ENCODE measurements around the gene CCT7. TPM values are rescaled to one million over a fixed set of nuclear protein-coding genes. Genes with fewer than 3 reads are reported as not detected.

CCT7 gene
- total RNA-seq, 1 experiment from 2014 or later = 637 TPM

DNA sequence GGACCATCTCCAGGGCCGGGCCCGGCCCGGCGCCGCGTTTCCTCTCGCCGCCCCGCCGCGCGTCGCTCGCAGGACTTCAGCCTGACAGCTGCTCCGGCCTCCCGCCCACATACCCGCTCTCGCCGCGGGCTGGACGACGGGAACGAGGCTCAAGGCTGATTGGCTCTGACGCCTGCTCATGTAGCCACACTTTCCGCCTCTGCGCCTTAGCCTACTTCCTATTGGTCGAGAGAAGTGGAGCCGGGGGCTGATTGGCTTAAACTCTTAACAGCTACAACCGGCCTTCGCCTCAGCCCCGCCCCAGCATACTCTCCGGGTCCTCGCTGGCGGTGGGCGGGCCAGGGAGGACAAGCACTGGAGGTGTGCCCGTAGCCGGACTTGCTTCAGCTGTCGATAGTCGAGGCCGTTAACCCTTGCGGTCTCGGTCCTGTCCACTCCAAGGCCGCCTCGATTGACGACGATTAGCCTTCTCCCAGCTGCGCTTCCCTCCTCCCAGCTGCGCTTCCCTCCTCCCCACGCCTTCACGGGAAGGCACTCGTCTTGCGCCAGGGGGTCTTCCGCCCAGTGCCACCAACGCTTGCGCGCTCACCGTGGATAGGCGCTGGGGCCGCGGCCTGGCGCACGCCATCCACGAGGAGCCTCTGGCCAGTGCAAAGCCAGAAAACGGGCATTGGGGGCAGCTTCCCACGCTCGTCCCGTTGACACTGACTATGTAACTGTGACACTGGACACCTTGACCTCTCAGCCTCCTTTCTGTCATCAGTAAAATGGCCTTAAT, 765 bp upstream of the CCT7 start, which contains the start of gene PRADC1 (continued):
- TF ChIP-seq SIN3A (IDR thresholded peaks at IDR 0.05; ENCODE audit: low read depth) (peak; percentile 10; the same call in 1 of the 2 replicates), RAD21 (IDR thresholded peaks at IDR 0.05; ENCODE audit: low read depth) (no peak), CEBPB (IDR thresholded peaks at IDR 0.05; ENCODE audit: low read depth) (no peak), TCF7L2 (IDR thresholded peaks at IDR 0.05; ENCODE audit: borderline replicate concordance, extremely low read depth, insufficient read depth, insufficient read length) (peak; percentile 21)

DNA sequence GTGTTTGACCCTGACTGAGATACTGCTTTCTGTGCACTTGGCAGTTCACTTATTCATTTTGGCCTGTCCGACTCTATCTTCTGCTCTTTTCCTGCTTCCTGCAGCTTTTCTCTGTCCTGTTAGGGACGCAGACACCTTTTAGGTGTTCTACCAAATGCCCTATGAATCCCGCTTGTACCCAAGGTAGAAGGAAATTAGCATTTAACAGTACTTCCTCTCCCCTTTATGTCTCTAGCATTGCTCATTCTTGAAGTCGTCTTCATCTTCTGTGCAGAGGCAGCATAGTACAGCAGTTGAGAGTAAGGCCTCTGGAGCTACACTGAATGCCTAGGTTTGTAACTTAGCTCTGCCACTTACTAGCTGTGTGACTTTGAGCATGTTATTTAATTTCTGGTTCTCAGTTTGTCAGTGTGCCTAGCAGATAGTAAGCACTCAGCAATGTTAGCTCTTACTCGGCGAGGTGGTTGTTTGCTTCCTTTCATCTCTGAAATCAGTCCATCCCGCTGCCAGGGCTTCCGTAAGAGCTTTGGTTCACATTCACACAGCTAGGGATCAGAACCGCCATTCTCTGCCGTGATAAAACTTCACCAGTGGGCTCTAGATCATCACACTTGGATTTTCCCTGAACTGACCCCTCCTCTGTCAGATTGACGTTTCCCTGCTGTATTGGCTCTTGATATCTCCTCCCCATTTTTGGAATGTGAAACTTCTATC, 1.4 kb downstream of the CCT7 start:
- ChIA-PET POLR2A (no interaction called here), RAD21 (ENCODE audit: low non-redundant PET in 1 of 2, low total read pairs in 2 of 2, uncharacterized antibody in 2 of 2, unreplicated experiment in 2 of 2) (no interaction called here), CTCF (no interaction called here)
- DNase-seq (ENCODE audit: low read depth, low spot score) (no peak), ATAC-seq (no peak)
- intact Hi-C loops (cut with micrococcal nuclease) = loop anchor here (10.0 kb wide), 1 partner anchor 1219 kb away; the partner anchor contains the start of genes INO80B and WBP1
- BruUV-seq (replicated peaks) = no TSS peak
- peak overlapping the region; percentile 90 to 93 for H3K4me3 ChIP-seq (replicated peaks in 1 of 2; ENCODE audit: low read depth in 1 of 2, low read length in 2 of 2)
- peaks cover 26% of the 10 kb centered on the region; the same call in 1 of the 2 replicates for H4K20me1 ChIP-seq (ENCODE audit: insufficient read depth)
- peaks cover 26 to 39% of the 10 kb centered on the region in 2 experiments for H3K36me3 ChIP-seq (ENCODE audit: control insufficient read depth in 1 of 2, insufficient read depth in 2 of 2, low read length in 2 of 2)
- H3K79me2 ChIP-seq (ENCODE audit: insufficient read depth, low read length) = peaks cover 66% of the 10 kb centered on the region
- no peaks in the 10 kb centered on the region for H3K9me3 ChIP-seq (ENCODE audit: control insufficient read depth in 1 of 2, insufficient read depth in 1 of 2, low read depth in 1 of 2, low read length in 2 of 2)
- peak overlapping the region; percentile 88 for H3K27ac ChIP-seq (ENCODE audit: low read depth, low read length)
- peak overlapping the region; percentile 95 for H3K9ac ChIP-seq (ENCODE audit: low read length)
- no peaks in the 10 kb centered on the region for H3K27me3 ChIP-seq (ENCODE audit: insufficient read depth, low read length)
- H3K4me1 ChIP-seq (ENCODE audit: control insufficient read depth in 1 of 2, insufficient read depth in 2 of 2, low read length in 2 of 2) = peaks cover 10 to 27% of the 10 kb centered on the region in 2 experiments; a peak in 3 of 4 replicates
- no peaks in the 10 kb centered on the region for H3K9me2 ChIP-seq (ENCODE audit: insufficient read depth)
- H2AFZ ChIP-seq (ENCODE audit: low read depth, low read length, poor library complexity, severe bottlenecking) = no peak overlapping the region
- peak overlapping the region; percentile 87 for H3K4me2 ChIP-seq (ENCODE audit: low read length)
- TF ChIP-seq CEBPB (IDR thresholded peaks at IDR 0.05; ENCODE audit: low read depth) (no peak), RAD21 (IDR thresholded peaks at IDR 0.05; ENCODE audit: low read depth) (no peak), CBX3 (IDR thresholded peaks at IDR 0.05; ENCODE audit: low read depth) (no peak), SIN3A (IDR thresholded peaks at IDR 0.05; ENCODE audit: low read depth) (no peak), JUND (IDR thresholded peaks at IDR 0.05) (no peak), ZFX (IDR thresholded peaks at IDR 0.05) (no peak), EZH2 (IDR thresholded peaks at IDR 0.05) (no peak), EGR1 (IDR thresholded peaks at IDR 0.05; ENCODE audit: low read depth) (no peak), POLR2A (IDR thresholded peaks at IDR 0.05; ENCODE audit: borderline replicate concordance, extremely low read depth, insufficient read depth, insufficient read length) (no peak), POLR2AphosphoS5 (IDR thresholded peaks at IDR 0.05; ENCODE audit: low read depth, low read length) (no peak), TCF7L2 (IDR thresholded peaks at IDR 0.05; ENCODE audit: borderline replicate concordance, extremely low read depth, insufficient read depth, insufficient read length) (no peak), REST (IDR thresholded peaks at IDR 0.05; ENCODE audit: low read depth) (no peak), EZH2phosphoT487 (IDR thresholded peaks at IDR 0.05; ENCODE audit: borderline replicate concordance) (no peak)
- TF ChIP-seq, protein P1, sequence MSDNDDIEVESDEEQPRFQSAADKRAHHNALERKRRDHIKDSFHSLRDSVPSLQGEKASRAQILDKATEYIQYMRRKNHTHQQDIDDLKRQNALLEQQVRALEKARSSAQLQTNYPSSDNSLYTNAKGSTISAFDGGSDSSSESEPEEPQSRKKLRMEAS (IDR thresholded peaks at IDR 0.05) = no peak
- TF ChIP-seq, protein P2, sequence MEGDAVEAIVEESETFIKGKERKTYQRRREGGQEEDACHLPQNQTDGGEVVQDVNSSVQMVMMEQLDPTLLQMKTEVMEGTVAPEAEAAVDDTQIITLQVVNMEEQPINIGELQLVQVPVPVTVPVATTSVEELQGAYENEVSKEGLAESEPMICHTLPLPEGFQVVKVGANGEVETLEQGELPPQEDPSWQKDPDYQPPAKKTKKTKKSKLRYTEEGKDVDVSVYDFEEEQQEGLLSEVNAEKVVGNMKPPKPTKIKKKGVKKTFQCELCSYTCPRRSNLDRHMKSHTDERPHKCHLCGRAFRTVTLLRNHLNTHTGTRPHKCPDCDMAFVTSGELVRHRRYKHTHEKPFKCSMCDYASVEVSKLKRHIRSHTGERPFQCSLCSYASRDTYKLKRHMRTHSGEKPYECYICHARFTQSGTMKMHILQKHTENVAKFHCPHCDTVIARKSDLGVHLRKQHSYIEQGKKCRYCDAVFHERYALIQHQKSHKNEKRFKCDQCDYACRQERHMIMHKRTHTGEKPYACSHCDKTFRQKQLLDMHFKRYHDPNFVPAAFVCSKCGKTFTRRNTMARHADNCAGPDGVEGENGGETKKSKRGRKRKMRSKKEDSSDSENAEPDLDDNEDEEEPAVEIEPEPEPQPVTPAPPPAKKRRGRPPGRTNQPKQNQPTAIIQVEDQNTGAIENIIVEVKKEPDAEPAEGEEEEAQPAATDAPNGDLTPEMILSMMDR (IDR thresholded peaks at IDR 0.05 in 2 of 3, conservative IDR thresholded peaks at IDR 0.05 in 1 of 3; ENCODE audit: borderline replicate concordance in 1 of 3, insufficient read depth in 1 of 3, low read depth in 2 of 3, low read length in 2 of 3) = no peak

Data from HCT116 (cell line).